Renal cortex interstitium (tissue), 11 donors: ENCODE data around the gene NIPA2. TPM values are rescaled to one million over a fixed set of nuclear protein-coding genes. Genes with fewer than 3 reads are reported as not detected.
A peak's percentile ranks its signal among the peaks of the same experiment; 100 is the strongest.

ENCODE experiments used
- DNase-seq, 11 donors: peaks; one replicate each; pipeline ENCODE4 v3.0.0-alpha.2; 2013; ENCODE audit warnings: low read depth in 9 of 11, low spot score in 4 of 11; ENCODE audit errors: extremely low read depth in 1 of 11
- polyA plus RNA-seq, 3 donors: library from polyadenylated mRNA; unstranded; fragments of 120-200 nt; gene quantifications; one replicate each; pipeline ENCODE4 v1.2.1, GENCODE V29; 2013; ENCODE audit not compliant: insufficient read length in 3 of 3

NIPA2 gene
- polyA plus RNA-seq, 3 donors, result 52.1 to 61.4 (median 59.8) TPM

DNA sequence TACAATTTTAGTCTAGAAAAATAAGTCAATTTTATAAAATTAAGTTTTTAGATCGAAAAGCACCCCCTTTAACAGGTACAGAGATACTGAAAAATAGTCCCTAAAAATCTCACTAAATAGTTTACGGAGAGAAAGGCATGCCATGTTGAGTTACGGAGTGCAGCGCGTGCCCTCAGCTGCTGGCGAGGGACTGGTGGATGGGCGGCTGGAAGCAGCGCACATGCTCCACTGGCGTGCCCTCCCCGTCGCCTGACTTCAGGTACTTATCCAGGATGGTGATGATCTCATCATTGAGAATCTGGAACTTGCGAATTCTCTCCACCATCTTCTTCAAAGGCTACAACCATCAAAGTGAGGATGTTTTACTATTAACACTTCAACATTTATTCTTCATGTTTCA lies 31.4 kb downstream of the NIPA2 start:
- no peak for DNase-seq

DNA sequence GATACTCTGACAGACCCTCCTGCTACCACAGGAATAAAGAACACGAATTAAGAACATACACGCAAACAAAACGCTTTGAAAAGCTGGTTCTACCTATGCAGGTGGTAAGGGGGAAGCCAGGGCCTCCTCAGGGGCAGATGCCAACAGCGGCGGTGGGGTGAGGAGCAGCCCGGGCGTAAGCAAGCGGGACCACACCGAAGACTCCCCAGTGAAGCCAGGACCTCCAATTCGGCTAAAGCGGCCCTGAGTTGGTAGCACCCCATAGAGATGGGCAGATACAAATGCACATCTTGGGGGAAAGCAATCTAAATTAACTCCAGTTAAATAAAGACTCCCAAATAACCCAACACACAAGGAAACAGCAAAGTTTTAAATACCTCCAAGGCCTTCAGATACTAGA lies 32.4 kb downstream of the NIPA2 start:
- no peak for DNase-seq

DNA sequence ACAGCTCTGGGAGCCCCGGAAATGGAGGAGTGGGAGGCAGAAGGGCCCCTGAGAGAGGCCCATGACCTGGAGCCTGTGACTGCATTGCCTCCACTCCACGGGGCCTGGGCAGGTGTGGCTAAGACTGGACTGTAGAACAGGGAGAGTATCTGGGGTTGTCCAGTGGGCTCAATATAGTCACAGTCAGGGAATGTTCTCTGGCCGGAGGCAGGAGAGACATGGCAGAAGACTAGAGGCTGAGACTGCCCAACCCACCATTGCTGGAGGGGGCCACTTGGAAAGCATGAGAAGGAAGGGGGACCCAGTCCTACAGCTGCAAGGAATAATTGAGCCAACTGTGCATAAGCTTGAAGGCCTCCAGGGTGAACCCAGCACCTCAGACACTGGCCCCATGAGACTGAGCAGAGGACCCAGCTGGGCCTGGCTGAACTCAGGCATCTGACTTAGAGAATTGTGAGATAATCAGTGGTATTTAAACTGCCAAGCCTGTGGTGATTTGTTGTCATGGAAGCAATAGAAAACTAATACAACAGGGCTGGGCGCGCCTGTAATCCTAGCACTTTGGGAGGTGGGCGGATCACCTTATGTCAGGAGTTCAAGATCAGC lies 33.1 kb downstream of the NIPA2 start:
- no peak for DNase-seq

DNA sequence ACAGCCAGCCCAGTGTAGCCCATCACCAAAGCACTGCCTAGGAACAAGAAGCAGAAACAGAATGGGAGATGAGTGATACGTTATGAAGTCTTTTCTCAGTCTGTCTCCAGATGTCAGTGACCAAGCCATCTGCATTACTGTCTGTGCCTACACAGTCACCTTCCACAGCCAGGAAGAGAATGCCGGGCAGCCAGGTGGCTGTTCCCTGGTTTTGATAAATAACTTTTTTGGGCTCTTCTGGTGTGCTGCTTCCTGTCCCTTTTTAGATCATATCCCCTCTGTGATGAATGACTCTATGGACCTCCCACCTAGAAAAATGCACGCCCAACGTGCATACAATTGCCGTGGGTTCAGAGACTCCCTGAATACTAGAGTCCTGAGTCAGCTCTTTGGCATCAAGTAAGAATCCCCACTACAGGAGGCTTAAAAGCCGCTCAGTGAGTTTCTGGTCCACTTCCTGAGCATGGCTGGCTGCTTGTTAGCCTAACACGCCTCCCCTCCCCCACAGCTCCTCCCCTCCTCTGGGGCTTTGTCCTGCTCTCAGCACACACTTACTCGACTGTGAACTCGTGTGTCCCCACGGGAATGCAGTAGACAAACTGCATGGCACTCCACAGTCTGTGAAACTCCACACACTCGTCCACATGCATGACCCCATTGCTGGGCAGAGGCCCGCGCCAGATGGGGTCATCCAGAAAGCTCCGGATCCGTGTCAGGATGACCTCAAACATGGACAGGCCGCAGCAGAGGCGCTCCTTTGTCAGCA lies 34.7 kb downstream of the NIPA2 start:
- peak in 1 of 11 donors; percentile 6 for DNase-seq

- DNase-seq, result no peak
Measured at GRCh38 chr15:22873841-22874240, 35.4 kb downstream of the NIPA2 start.

DNA sequence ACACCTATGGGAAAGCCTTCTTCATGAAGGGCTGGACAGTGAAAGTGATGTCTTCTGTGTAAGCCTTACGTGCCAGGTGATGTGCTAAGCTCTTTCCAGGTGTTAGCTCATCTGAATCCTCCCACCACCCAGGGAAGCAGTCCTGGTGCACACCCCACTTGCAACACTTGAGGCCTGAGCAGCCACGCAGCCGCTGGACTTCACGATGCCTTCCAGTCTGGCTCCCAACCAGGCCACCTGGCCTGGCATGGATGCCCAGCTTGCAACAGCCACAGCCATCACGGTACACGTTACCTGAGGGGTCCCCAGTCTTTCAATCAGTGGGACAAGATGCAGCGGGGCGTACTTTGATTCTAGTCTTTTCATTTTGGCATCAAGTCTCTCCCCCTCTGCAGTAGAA lies 35.8 kb downstream of the NIPA2 start:
- DNase-seq, result no peak

DNA sequence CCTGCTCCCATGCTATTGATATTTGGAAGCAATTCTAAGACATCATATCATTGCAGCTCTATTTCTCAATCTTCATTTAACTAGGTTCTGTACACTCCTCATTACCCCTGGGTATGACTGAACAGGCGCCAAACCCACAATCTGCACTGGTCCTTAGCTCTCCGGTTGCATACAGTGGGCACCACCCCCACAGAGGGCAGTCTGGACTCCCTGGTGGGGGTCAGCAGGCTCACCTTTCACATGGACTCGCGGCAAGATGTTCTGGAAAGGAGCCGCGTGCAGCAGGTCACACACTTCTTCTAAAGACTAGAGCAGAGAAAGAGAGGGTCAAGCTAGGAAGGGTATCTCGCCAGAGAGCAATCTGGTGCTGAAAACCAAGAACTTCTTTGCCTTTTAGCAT lies 36.5 kb downstream of the NIPA2 start:
- peak in 3 of 11 donors; percentile 3 to 26 (median 8) for DNase-seq

- DNase-seq, result no peak
Measured at GRCh38 chr15:22877117-22877516, 38.7 kb downstream of the NIPA2 start.

DNA sequence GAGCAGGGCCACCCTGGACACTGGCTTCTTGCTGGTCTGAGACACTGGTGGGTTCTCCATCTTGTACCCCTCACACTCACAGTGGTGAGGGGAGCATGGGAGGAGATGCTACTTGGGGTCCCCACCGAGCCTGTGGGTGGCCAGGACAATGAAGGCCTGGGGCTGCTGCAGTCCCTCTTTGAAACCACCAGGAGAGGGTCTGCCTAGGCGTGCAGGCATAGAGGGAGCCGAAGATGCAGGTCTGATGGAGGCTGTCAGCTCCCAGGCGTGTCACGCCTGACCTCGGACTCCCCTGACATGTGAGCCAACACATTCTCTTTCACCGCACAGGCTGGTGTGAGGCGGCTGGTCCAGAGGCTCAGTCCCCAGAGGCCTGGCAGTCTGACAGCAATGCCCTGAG lies 39.1 kb downstream of the NIPA2 start:
- no peak for DNase-seq

DNA sequence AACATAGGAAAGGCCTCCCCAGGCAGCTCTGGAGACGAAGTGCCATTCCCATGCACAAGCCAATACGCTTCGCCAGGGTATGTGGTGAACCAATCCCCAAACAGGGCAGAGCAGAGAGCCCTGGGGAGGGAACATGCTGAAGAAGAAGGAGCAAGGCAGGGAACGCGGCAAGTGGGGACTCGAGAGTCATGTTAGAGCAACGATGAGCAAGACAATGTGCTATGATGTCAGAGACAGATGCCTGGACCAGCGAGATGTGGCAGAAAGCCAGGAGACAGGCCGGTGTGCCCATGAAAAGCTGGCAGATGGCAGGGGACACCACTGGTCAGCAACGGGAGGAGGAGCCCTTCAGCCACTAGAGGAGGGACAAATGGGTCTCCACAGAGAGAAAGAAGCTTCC lies 39.6 kb downstream of the NIPA2 start:
- DNase-seq, result no peak

DNA sequence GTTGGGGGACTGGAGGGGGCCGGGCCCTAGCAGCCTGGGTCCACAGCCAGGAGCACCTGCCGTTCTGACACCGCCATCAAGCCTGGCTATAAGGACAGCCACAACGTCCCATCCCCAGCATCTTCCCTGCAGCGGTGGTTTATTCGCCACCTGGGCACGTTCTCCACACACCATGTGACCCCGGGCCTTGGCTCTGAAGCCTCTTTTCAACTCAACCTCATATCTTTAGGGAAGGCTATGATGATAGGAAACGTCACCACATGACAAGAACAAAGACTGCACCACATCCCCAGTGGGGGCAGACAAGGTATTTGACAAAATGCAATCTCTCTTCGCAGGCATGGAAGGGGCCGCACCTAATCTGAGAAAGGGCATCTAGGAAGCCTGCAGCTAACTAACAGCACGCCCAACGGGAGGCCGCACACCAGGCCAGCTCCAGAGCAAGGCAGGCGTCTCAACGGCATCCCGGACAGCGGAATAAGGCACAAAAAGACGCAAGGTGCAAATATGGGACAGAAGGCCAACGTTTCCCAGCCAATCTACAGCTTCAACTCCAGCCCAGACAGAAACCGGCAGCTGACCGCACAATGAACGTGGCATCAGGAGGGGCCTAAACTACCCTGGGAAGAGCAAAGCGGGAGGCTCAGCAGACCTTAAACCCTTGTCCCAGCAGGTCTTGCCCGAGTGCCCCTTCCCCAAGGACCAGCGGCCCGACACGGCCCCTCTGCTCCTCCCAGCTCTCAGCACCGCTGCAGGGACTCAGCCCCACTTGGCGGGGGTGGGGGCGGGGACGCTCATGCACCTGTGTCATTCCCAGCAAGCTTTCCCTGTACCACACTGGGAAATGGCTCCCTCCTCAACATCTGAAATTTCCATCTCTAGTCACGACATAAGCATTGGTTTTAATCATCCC lies 41.9 kb downstream of the NIPA2 start:
- no peak for DNase-seq

DNA sequence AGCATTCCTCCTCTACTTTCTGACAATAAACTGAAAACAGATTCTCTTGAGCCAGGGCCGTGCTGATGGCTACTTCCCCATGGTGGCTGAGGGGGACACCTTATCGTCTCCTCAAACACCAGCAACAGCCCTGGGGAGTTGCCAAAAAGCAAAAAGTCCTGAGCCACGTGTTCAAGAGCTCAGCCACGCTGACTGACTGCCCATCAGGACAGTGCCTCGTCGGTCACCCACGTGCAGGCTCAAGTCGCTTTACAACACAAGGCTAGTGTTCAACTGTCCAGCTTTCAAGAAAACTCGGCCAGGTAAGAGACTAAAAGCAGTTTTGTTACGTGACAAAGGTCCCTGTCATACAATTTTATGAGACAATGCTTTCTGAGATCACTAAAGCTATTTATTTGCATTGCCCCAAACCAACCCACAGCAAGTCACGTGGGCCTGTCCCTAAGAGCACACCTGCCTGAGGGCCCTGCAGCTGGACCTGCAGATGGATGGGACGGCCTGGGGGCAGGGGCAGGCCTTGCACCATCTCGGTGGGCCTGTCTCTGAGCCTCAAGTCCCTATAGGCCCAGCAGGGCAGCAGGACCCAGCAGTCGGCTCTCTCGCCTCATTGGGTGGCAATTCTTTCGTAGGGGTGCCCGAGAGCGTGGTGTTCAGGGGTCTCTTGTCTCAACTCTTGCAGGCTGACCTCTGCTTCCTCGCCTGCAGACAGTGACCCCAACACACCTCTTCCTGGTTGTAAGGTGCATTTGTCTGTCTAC lies 42.7 kb downstream of the NIPA2 start:
- no peak for DNase-seq

- DNase-seq, result no peak
Measured at GRCh38 chr15:22881739-22882440, 43.4 kb downstream of the NIPA2 start.

GRCh38 chr15:22883196-22883595 lies 44.7 kb downstream of the NIPA2 start:
- no peak for DNase-seq

DNA sequence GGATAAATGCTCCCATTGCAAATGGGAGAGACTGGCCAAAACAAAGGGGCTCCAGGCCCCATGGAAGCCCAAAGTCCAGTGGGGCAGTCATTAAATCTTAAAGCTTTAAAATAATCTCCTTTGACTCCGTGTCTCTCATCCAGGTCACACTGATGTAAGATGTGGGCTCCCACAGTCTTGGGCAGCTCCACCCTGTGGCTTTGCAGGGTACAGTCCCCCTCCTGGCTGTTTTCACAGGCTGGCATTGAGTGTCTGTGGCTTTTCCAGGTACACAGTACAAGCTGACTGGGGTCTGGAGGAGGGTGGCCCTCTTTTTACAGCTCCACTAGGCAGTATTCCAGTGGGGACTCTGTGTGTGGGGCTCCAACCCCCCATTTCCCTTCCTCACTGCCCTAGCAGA lies 45.9 kb downstream of the NIPA2 start:
- no peak for DNase-seq

DNA sequence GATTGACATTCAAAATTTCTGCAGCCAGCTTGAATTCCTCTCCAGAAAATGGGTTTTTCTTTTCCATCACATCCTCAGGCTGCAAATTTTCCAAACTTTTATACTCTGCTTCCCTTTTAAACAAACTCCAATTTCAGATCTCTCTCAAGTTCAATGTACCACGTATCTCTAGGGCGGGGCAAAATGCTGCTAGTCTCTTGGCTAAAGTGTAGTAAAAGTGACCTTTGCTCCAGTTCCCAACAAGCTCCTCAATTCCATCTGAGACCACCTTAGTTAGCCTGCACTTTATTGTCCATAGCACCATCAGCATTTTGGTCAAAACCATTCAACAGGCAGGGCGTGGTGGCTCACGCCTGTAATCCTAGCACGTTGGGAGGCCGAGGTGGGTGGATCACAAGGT lies 46.7 kb downstream of the NIPA2 start:
- no peak for DNase-seq

- no peak for DNase-seq
Measured at GRCh38 chr15:22887157-22887951, 48.9 kb downstream of the NIPA2 start.
